WTC11 (cell line): Measurements from ENCODE around the gene ACAT2. TPM values are rescaled to one million over a fixed set of nuclear protein-coding genes. Genes with fewer than 3 reads are reported as not detected.

Experiments
- ATAC-seq: fragments of 200-7000 bp; cut with Tn5 transposase; 2 replicates; pipeline ENCODE4 v1.10.0; 2021; ENCODE audit warnings: mild to moderate bottlenecking, moderate library complexity
- Bru-seq: library from RNA; stranded (reverse); fragments of 400-500 nt; gene quantifications from one replicate; lab custom pipeline; 2021; lab: Mats Ljungman, UMichigan
- CTCF ChIA-PET: fragments of 300-600 bp; sonication (Branson Sonifier 250); formaldehyde crosslinking; loops from one replicate; lab custom pipeline; 2021; ENCODE audit warnings: antibody characterized with exemption; lab: Charles Lee
- POLR2A ChIA-PET: fragments of 350-600 bp; sonication (Branson Sonifier 250); formaldehyde crosslinking; loops from one replicate; lab custom pipeline; 2021; ENCODE audit warnings: antibody characterized with exemption; lab: Charles Lee
- DNase-seq: peaks from one replicate; pipeline ENCODE4 v3.0.0; 2021; ENCODE audit warnings: low spot score
- H3K27ac Mint-ChIP-seq: 2 replicates; pipeline ENCODE4 v1.8.0; 2021; ENCODE audit warnings: mixed read lengths
- H3K27me3 Mint-ChIP-seq: 2 replicates; pipeline ENCODE4 v1.8.0; 2021; ENCODE audit warnings: low read depth, mild to moderate bottlenecking, moderate library complexity, mixed read lengths
- H3K36me3 Mint-ChIP-seq: 2 replicates; pipeline ENCODE4 v1.8.0; 2021; ENCODE audit warnings: mixed read lengths
- H3K4me1 Mint-ChIP-seq: 2 replicates; pipeline ENCODE4 v1.8.0; 2022; ENCODE audit warnings: mixed read lengths
- H3K4me3 Mint-ChIP-seq: 2 replicates; pipeline ENCODE4 v1.8.0; 2021; ENCODE audit warnings: mild to moderate bottlenecking, moderate library complexity, mixed read lengths
- H3K9me3 Mint-ChIP-seq: 2 replicates; pipeline ENCODE4 v1.8.0; 2021; ENCODE audit warnings: mixed read lengths
- CREB1 ChIP-seq: sonication (generic); formaldehyde crosslinking; IDR thresholded peaks from 2 replicates; pipeline ENCODE4 v1.8.0; 2023; ENCODE audit warnings: mild to moderate bottlenecking, missing genetic modification reagents
- ELF4 ChIP-seq: sonication (generic); formaldehyde crosslinking; IDR thresholded peaks from 2 replicates; pipeline ENCODE4 v1.8.1; 2022; ENCODE audit warnings: low read depth, mild to moderate bottlenecking, moderate library complexity, missing genetic modification reagents
- FOXP4 ChIP-seq: sonication (generic); formaldehyde crosslinking; IDR thresholded peaks from 2 replicates; pipeline ENCODE4 v1.8.0; 2022; ENCODE audit warnings: mild to moderate bottlenecking, missing genetic modification reagents
- GABPB1 ChIP-seq: sonication (generic); formaldehyde crosslinking; IDR thresholded peaks from 2 replicates; pipeline ENCODE4 v1.8.1; 2023; ENCODE audit warnings: mild to moderate bottlenecking, missing genetic modification reagents
- IRF1 ChIP-seq: sonication (generic); formaldehyde crosslinking; IDR thresholded peaks from 2 replicates; pipeline ENCODE4 v1.8.0; 2023; ENCODE audit warnings: missing genetic modification reagents
- IRF2 ChIP-seq: sonication (generic); formaldehyde crosslinking; IDR thresholded peaks from 2 replicates; pipeline ENCODE4 v1.8.0; 2022; ENCODE audit warnings: low read depth, missing genetic modification reagents, borderline replicate concordance
- KAT7 ChIP-seq: sonication (generic); formaldehyde crosslinking; IDR thresholded peaks from 2 replicates; pipeline ENCODE4 v1.8.1; 2023; ENCODE audit warnings: missing genetic modification reagents, mild to moderate bottlenecking, borderline replicate concordance
- MAX ChIP-seq: sonication (generic); formaldehyde crosslinking; IDR thresholded peaks from 2 replicates; pipeline ENCODE4 v1.8.0; 2022; ENCODE audit warnings: mild to moderate bottlenecking, missing genetic modification reagents
- MLX ChIP-seq: sonication (generic); formaldehyde crosslinking; IDR thresholded peaks from 2 replicates; pipeline ENCODE4 v1.8.1; 2023; ENCODE audit warnings: mild to moderate bottlenecking, missing genetic modification reagents, moderate library complexity
- NFE2L1 ChIP-seq: sonication (generic); formaldehyde crosslinking; IDR thresholded peaks from 2 replicates; pipeline ENCODE4 v1.8.1; 2023; ENCODE audit warnings: missing genetic modification reagents
- NFYB ChIP-seq: sonication (generic); formaldehyde crosslinking; conservative IDR thresholded peaks from 2 replicates; pipeline ENCODE4 v1.8.0; 2022; ENCODE audit warnings: low read depth, missing genetic modification reagents
- ZNF219 ChIP-seq: sonication (generic); formaldehyde crosslinking; IDR thresholded peaks from 2 replicates; pipeline ENCODE4 v1.8.0; 2023; ENCODE audit warnings: missing genetic modification reagents, mild to moderate bottlenecking, borderline replicate concordance
- ZNF232 ChIP-seq: sonication (generic); formaldehyde crosslinking; IDR thresholded peaks from 2 replicates; pipeline ENCODE4 v1.8.0; 2022; ENCODE audit warnings: mild to moderate bottlenecking, missing genetic modification reagents
- ZNF396 ChIP-seq: fragments of 250-450 bp; sonication (Bioruptor Pico); IDR thresholded peaks from 2 replicates; pipeline ENCODE4 v1.8.0; 2021; ENCODE audit warnings: mild to moderate bottlenecking, moderate library complexity, borderline replicate concordance
- ZNF671 ChIP-seq: fragments of 250-450 bp; sonication (Bioruptor Pico); IDR thresholded peaks from 2 replicates; pipeline ENCODE4 v1.8.0; 2021; ENCODE audit warnings: mild to moderate bottlenecking
- long read RNA-seq, 3 experiments: library from RNA in 1 of 3; library from capped mRNA in 1 of 3; library from polyadenylated mRNA in 1 of 3; unstranded in 2 of 3; stranded (forward) in 1 of 3; transcript quantifications; one replicate each; pipeline ENCODE4 v2.0.0, GENCODE V29; 2021
- total RNA-seq: library from RNA; stranded (reverse); gene quantifications from 3 replicates; pipeline ENCODE4 v1.2.3, GENCODE V29; 2021
- TF ChIP-seq, protein P1 (sequence below): fragments of 250-450 bp; sonication (Bioruptor Pico); IDR thresholded peaks from 2 replicates; pipeline ENCODE4 v1.9.0; 2021; ENCODE audit warnings: mild to moderate bottlenecking, borderline replicate concordance
- TF ChIP-seq, protein P2 (sequence below): sonication (generic); formaldehyde crosslinking; IDR thresholded peaks from 2 replicates; pipeline ENCODE4 v1.8.1; 2023; ENCODE audit warnings: mild to moderate bottlenecking, missing genetic modification reagents, moderate library complexity
- TF ChIP-seq, protein P3 (sequence below): fragments of 250-450 bp; sonication (Bioruptor Pico); IDR thresholded peaks from 2 replicates; pipeline ENCODE4 v2.1.2; 2022; ENCODE audit warnings: mild to moderate bottlenecking, moderate library complexity

The ACAT2 gene
- total RNA-seq (96.1 to 138 TPM (median 98.7 TPM) in 3 replicates), Bru-seq, nascent RNA (percentile 89 among the genes with signal in this experiment)
- long read RNA-seq, experiment 1, transcript ACAT2-201 (9 exons, 3,180 nt), result major isoform, 538 of 617 reads
- long read RNA-seq, experiment 1, partial matches to known transcripts, result 22 of 617 reads
- long read RNA-seq, experiment 1, other reads (novel, unspliced or antisense), result 56 of 617 reads
- long read RNA-seq, experiment 2, transcript ACAT2-201 (9 exons, 3,180 nt), result major isoform, 129 of 171 reads
- long read RNA-seq, experiment 2, partial matches to known transcripts, result 25 of 171 reads
- long read RNA-seq, experiment 2, other reads (novel, unspliced or antisense), result 14 of 171 reads
- long read RNA-seq, experiment 3, transcript ACAT2-201 (9 exons, 3,180 nt), result major isoform, 638 of 832 reads
- long read RNA-seq, experiment 3, partial matches to known transcripts, result 131 of 832 reads
- long read RNA-seq, experiment 3, other reads (novel, unspliced or antisense), result 62 of 832 reads

- Mint-ChIP-seq H3K4me1 (peaks cover 34% of the 10 kb centered on the region), H3K27me3 (no peaks in the 10 kb centered on the region; the same call in 1 of the 2 replicates), H3K27ac (peak within 1 kb of the TSS; percentile 97), H3K9me3 (no peaks in the 10 kb centered on the region), H3K4me3 (peak within 1 kb of the TSS; percentile 81), H3K36me3 (peaks cover 53% of the 10 kb centered on the region)
- DNase-seq, result peak; percentile 93
- ChIA-PET POLR2A (interaction anchor here (0.6 to 2.2 kb wide), 6 partner anchors 26 to 104 kb away, joined by 3 to 10 read pairs (median 4); partner anchors contain the start of genes MRPL18, TCP1 and WTAP), CTCF (interaction anchor here (0.5 kb wide), 1 partner anchor 28 kb away, joined by 3 read pairs; the partner anchor contains the start of gene MRPL18)
- peak; percentile 92 for ATAC-seq
- TF ChIP-seq ZNF219 (CRISPR knock-in tag) (no peak), IRF2 (CRISPR knock-in tag) (no peak), NFYB (CRISPR knock-in tag) (peak; percentile 94), MLX (CRISPR knock-in tag) (no peak), ZNF396 (no peak), MAX (no peak), ELF4 (CRISPR knock-in tag) (no peak), GABPB1 (peak; percentile 37; the same call in 1 of the 2 replicates), FOXP4 (CRISPR knock-in tag) (peak; percentile 60; the same call in 1 of the 2 replicates), IRF1 (CRISPR knock-in tag) (no peak), NFE2L1 (CRISPR knock-in tag) (no peak), ZNF671 (CRISPR knock-in tag) (no peak), KAT7 (0 out of 2 replicates have a peak, but pooled peaks have one; percentile 48), CREB1 (CRISPR knock-in tag) (peak; percentile 58; the same call in 1 of the 2 replicates), ZNF232 (no peak)
- TF ChIP-seq, protein P1, sequence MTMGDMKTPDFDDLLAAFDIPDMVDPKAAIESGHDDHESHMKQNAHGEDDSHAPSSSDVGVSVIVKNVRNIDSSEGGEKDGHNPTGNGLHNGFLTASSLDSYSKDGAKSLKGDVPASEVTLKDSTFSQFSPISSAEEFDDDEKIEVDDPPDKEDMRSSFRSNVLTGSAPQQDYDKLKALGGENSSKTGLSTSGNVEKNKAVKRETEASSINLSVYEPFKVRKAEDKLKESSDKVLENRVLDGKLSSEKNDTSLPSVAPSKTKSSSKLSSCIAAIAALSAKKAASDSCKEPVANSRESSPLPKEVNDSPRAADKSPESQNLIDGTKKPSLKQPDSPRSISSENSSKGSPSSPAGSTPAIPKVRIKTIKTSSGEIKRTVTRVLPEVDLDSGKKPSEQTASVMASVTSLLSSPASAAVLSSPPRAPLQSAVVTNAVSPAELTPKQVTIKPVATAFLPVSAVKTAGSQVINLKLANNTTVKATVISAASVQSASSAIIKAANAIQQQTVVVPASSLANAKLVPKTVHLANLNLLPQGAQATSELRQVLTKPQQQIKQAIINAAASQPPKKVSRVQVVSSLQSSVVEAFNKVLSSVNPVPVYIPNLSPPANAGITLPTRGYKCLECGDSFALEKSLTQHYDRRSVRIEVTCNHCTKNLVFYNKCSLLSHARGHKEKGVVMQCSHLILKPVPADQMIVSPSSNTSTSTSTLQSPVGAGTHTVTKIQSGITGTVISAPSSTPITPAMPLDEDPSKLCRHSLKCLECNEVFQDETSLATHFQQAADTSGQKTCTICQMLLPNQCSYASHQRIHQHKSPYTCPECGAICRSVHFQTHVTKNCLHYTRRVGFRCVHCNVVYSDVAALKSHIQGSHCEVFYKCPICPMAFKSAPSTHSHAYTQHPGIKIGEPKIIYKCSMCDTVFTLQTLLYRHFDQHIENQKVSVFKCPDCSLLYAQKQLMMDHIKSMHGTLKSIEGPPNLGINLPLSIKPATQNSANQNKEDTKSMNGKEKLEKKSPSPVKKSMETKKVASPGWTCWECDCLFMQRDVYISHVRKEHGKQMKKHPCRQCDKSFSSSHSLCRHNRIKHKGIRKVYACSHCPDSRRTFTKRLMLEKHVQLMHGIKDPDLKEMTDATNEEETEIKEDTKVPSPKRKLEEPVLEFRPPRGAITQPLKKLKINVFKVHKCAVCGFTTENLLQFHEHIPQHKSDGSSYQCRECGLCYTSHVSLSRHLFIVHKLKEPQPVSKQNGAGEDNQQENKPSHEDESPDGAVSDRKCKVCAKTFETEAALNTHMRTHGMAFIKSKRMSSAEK (CRISPR knock-in tag), result no peak
- TF ChIP-seq, protein P2, sequence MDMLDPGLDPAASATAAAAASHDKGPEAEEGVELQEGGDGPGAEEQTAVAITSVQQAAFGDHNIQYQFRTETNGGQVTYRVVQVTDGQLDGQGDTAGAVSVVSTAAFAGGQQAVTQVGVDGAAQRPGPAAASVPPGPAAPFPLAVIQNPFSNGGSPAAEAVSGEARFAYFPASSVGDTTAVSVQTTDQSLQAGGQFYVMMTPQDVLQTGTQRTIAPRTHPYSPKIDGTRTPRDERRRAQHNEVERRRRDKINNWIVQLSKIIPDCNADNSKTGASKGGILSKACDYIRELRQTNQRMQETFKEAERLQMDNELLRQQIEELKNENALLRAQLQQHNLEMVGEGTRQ (CRISPR knock-in tag), result no peak
- TF ChIP-seq, protein P3, sequence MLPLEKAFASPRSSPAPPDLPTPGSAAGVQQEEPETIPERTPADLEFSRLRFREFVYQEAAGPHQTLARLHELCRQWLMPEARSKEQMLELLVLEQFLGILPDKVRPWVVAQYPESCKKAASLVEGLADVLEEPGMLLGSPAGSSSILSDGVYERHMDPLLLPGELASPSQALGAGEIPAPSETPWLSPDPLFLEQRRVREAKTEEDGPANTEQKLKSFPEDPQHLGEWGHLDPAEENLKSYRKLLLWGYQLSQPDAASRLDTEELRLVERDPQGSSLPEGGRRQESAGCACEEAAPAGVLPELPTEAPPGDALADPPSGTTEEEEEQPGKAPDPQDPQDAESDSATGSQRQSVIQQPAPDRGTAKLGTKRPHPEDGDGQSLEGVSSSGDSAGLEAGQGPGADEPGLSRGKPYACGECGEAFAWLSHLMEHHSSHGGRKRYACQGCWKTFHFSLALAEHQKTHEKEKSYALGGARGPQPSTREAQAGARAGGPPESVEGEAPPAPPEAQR, result no peak
These were observed at the start of gene ACAT2 for GRCh38 chr6:159761873-159762680. TSS of gene ACAT2 (plus strand) at chr6:159762045. CDS start at chr6:159762088, 43 bp downstream.
